Ascending aorta (tissue), 2 donors: ENCODE results near the gene AKIRIN2. TPM values are rescaled to one million over a fixed set of nuclear protein-coding genes. Genes with fewer than 3 reads are reported as not detected.
"Not testable (repeated sequence)": the region's sequence is repeated elsewhere in the genome, so short reads cannot be mapped to it uniquely, and the experiment has no call there.

ENCODE experiments used
- DNase-seq, 2 donors: peaks; one replicate each; pipeline ENCODE4 v3.0.0-alpha.2; 2019; ENCODE audit warnings: low spot score in 2 of 2
- H3K27ac ChIP-seq, 2 donors: fragments of 200-600 bp; sonication (generic); one replicate each; pipeline ENCODE4 v1.5.1; 2016 to 2017; ENCODE audit warnings: mild to moderate bottlenecking in 1 of 2
- H3K27me3 ChIP-seq: fragments of 200-600 bp; sonication (generic); one replicate; pipeline ENCODE4 v1.5.1; 2017
- H3K36me3 ChIP-seq, 2 donors: fragments of 200-600 bp; sonication (generic); one replicate each; pipeline ENCODE4 v1.5.1; 2016
- H3K4me1 ChIP-seq, 2 donors: fragments of 200-600 bp; sonication (generic); one replicate each; pipeline ENCODE4 v1.5.1; 2016 to 2017; ENCODE audit warnings: mild to moderate bottlenecking in 1 of 2
- H3K4me3 ChIP-seq, 2 donors: fragments of 200-600 bp; sonication (generic); one replicate each; pipeline ENCODE4 v1.5.1; 2016 to 2017; ENCODE audit warnings: mild to moderate bottlenecking in 1 of 2
- H3K9me3 ChIP-seq, 2 donors: fragments of 200-600 bp; sonication (generic); one replicate each; pipeline ENCODE4 v1.5.1; 2016
- CTCF ChIP-seq, 3 experiments: fragments of 200-600 bp in 2 of 3; fragments of 450-650 bp in 1 of 3; sonication (generic) in 2 of 3; IDR thresholded peaks; one replicate each; pipeline ENCODE4 v1.5.1; 2016 to 2019; ENCODE audit warnings: antibody characterized with exemption in 3 of 3, mild to moderate bottlenecking in 1 of 3, moderate library complexity in 1 of 3
- intact Hi-C: fragments of 100-400 bp; cut with DNase I; formaldehyde crosslinking; loops from one replicate; pipeline ENCODE4 v1.15.1; 2023
- total RNA-seq: library from RNA; depleted of rRNA; stranded (reverse); fragments of >200 nt; gene quantifications from one replicate; pipeline ENCODE4 v1.1.0, GENCODE V29; 2016

Gene AKIRIN2
- total RNA-seq, 1 donor from 2014 or later, result 39.1 TPM

- intact Hi-C loops, result loop anchor here (2.0 kb wide), 1 partner anchor 20 kb away; the partner anchor contains the start of gene AKIRIN2
- H3K4me3 ChIP-seq, result no peak overlapping the region
- H3K9me3 ChIP-seq, result no peaks in the 10 kb centered on the region
- H3K36me3 ChIP-seq, result no peaks in the 10 kb centered on the region
- peaks cover 0 to 8% of the 10 kb centered on the region in 2 donors for H3K4me1 ChIP-seq
- peak overlapping the region in 1 of 2 donors; percentile 10 for H3K27ac ChIP-seq
- no peak for TF ChIP-seq CTCF (IDR thresholded peaks at IDR 0.05)
- H3K27me3 ChIP-seq, result no peaks in the 10 kb centered on the region
- no peak for DNase-seq
These were observed 20.6 kb upstream of the AKIRIN2 start for GRCh38 chr6:87722540-87723169.

GRCh38 chr6:87721311-87721710 is 19.3 kb upstream of the AKIRIN2 start:
- Histone ChIP-seq H3K9me3 (no peaks in the 10 kb centered on the region), H3K27ac (no peak overlapping the region), H3K36me3 (no peaks in the 10 kb centered on the region), H3K4me1 (peaks cover 0 to 10% of the 10 kb centered on the region in 2 donors), H3K4me3 (no peak overlapping the region), H3K27me3 (no peaks in the 10 kb centered on the region)
- TF ChIP-seq CTCF (IDR thresholded peaks at IDR 0.05), result no peak
- intact Hi-C loops, result no loop called here
- no peak for DNase-seq

GRCh38 chr6:87718662-87719433 is 16.8 kb upstream of the AKIRIN2 start:
- Histone ChIP-seq H3K36me3 (no peaks in the 10 kb centered on the region), H3K4me1 (peaks cover 0 to 10% of the 10 kb centered on the region in 2 donors), H3K9me3 (no peaks in the 10 kb centered on the region), H3K27ac (no peak overlapping the region), H3K27me3 (no peaks in the 10 kb centered on the region), H3K4me3 (no peak overlapping the region)
- intact Hi-C loops, result no loop called here
- DNase-seq, result no peak
- TF ChIP-seq CTCF (IDR thresholded peaks at IDR 0.05), result no peak

- Histone ChIP-seq H3K4me3 (no peak overlapping the region), H3K27ac (peak overlapping the region; percentile 31 to 39), H3K9me3 (no peaks in the 10 kb centered on the region), H3K27me3 (no peaks in the 10 kb centered on the region), H3K4me1 (peaks cover 0 to 2% of the 10 kb centered on the region in 2 donors), H3K36me3 (no peaks in the 10 kb centered on the region)
- DNase-seq, result no peak
- TF ChIP-seq CTCF (IDR thresholded peaks at IDR 0.05), result no peak
- intact Hi-C loops, result no loop called here
These were observed 15.0 kb upstream of the AKIRIN2 start for GRCh38 chr6:87716928-87717614.

GRCh38 chr6:87714093-87714842 is 12.2 kb upstream of the AKIRIN2 start:
- Histone ChIP-seq H3K9me3 (no peaks in the 10 kb centered on the region), H3K27me3 (no peaks in the 10 kb centered on the region), H3K27ac (no peak overlapping the region), H3K36me3 (no peaks in the 10 kb centered on the region), H3K4me3 (no peak overlapping the region), H3K4me1 (peaks cover 0 to 2% of the 10 kb centered on the region in 2 donors)
- intact Hi-C loops, result no loop called here
- no peak for DNase-seq
- no peak for TF ChIP-seq CTCF (IDR thresholded peaks at IDR 0.05)

GRCh38 chr6:87712713-87713112 is 10.7 kb upstream of the AKIRIN2 start:
- not testable (repeated sequence) for H3K4me1 ChIP-seq

More at GRCh38 chr6:87712713-87713112, 10.7 kb upstream of the AKIRIN2 start:
- intact Hi-C loops, H3K9me3 ChIP-seq, H3K4me3 ChIP-seq, H3K27me3 ChIP-seq, H3K36me3 ChIP-seq, H3K27ac ChIP-seq, DNase-seq: not testable (repeated sequence)
